Activated CD4-positive, alpha-beta T cell treated with anti-CD3 and anti-CD28 coated beads, Interleukin-2, amount 50 U/mL, for 4 hours (primary cell): ENCODE data around the gene SYT13.

Experiments used
- DNase-seq, 2 experiments: peaks; one replicate each; pipeline ENCODE4 v3.0.0-alpha.2; 2020

The SYT13 gene

DNA sequence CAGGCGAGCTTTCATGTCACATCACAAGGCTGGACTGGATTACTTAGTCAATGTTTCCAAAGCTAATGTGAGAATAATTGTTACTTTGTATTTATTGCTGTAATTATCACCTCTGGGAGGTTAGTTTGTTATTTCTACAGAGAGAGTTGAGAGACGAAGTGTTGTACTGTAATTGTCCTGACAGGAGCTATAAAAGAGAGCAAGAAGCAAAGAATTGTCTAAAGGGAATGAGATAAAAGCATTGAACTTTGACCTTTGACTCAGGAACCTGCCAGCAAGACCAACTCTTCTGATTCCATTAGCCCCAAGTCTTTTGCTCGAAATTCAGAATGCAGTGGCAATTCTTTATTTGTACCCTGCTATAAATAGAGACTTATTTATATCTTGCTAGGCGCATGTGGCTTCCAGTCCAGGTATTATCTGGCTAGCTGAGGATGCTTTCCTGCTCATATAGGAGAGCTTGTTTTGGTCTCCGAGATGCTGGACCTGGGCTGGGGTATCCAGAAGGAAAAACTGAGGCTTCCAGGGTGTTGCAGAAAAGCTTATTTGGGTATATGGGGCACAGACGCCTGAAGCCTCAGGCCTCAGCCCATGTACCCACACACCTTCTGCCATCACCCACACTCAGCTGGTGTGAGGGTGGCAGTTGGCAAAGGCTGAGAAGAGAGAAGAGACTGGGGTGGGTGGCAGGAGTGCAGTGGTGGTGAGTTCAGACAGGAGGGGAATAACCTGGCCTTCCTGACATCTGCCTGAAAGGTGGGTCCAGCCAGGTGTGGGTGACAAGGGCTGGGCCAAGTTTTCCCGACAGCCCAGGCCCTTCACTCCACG, 40.7 kb downstream of the SYT13 start:
- no peak for DNase-seq

DNA sequence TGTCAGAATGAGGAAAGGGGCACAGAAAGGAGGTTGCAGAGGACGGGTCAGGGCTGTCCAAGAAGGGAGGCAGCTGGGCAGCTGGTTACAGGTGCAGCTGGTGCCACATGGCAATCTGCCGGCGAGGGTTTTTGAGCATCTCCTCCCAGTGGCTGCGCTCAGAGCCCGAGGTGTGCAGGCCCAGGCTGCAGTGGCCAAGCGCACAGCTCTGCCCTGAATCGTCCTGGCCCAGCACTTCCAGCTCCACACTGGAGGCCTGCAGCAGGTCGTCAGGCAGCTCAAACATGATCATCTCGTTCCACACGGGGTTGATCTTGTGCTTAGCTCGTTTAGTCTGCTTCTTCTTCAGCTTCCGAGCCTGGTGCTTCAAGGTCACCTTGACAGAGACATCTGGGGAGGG, 42.2 kb downstream of the SYT13 start:
- no peak for DNase-seq

DNA sequence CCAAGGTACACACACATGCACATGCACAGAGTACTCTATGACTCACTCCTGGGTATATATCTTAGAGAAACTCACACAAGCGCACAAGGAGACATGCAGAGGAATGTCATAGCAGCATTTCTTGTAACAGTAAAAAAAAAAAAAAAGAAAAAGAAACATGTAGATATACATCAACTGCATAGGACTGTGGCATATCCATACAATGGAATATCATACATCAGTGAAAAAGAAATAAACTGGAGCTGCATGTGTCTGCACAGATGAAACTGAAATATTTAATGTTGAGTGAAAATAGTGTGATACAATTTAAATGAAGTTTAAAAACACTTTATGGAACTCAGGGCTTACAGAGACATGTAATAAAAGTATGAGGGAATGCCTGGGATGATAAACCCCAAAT, 46.4 kb downstream of the SYT13 start:
- DNase-seq = no peak

DNA sequence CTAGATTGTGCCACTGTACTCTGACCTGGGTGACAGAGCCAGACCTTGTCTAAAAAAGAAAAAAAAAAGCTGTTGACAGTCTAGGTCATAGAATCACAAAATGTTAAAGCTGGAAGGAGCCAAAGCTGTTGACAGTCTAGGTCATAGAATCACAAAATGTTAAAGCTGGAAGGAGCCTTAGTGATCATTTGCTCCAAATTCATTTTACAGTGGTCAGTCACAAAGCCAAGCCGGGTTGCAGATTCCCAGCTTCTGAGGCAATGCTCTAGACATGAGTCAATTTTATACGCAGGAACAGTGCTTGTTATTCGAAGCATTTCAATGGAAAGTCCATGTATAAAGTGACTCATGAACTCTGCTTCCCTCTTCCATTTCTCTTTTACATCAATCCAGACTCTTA, 47.4 kb downstream of the SYT13 start:
- DNase-seq = no peak

DNA sequence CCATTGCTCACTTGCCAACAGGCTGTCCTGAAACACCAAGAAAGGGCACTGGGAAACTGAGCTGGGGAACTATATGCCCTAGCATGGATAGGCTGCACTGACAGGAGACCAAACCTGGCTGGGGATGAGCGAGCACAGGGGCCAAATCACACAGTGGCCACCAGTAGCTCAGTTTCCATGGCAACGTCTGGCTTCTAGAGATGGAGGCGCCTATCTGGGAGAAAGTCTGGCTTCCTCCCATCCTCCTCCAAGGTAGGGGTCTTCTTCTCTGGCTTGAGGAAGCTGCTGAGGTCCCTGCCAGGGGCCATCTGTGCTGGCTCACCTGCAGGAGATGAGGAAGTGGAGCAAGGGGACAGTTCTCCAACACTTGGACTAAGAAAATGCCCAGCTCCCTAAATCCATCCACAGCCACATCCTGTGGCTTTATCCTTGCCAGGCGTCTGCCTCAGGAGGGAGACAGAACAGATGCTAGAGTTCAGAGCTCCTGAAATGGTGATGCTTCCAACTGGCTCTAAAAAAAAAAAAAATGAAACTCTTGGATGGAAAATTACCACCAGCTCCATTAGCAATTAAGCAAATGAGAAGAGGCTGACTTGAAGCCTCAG, 48.3 kb downstream of the SYT13 start:
- no peak for DNase-seq

DNA sequence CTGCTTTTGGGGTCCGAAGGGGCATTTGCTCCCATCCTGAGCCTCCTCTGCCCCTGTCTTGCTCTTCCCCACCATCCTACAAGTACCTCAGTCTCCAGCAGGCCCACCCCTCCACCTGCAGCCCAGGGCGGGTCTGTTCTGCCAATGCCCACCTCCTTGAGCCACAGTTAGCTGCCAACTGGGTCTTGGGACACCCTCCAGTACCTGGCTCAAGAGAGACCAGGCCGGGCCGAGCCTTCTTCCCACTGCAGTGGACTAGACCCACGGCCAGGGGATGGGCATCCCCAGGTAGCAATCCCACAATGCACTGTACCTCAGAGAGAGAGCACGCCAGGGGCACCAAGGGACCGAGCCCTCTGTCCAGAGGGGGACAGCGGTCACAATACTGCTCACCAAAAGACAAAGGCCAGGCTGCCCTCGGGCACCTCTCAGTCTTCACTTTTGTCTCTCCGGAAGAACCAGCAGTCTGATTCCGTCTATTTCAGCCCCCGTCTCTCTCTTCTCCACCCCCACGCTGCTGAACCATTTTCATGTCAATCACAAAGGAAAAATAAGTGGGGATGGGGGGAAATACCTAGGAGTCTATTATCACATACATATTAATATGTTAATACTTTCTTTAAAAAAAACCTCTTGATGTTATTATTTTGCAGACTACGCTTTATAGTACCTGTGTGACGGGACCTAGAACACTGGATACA, 51.7 kb downstream of the SYT13 start:
- DNase-seq = no peak

DNA sequence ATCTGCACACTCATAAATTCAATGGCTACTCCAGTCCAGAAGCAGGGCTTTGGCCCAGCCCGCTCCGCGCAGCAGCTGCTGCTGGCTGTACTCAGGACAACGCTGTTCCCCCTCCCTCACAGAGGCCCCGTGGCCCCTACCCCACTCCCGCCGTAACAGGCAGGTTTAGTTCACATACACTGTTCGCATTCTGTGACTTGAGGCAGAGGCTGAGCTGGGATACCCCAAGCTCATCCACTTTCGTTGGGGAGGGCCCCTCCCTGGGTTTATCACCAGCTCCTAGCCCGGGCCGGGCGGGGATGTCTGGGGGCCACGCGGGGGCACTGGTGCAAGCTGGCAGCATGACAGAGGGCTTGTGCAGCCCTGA, 52.4 kb downstream of the SYT13 start:
- no peak for DNase-seq

DNA sequence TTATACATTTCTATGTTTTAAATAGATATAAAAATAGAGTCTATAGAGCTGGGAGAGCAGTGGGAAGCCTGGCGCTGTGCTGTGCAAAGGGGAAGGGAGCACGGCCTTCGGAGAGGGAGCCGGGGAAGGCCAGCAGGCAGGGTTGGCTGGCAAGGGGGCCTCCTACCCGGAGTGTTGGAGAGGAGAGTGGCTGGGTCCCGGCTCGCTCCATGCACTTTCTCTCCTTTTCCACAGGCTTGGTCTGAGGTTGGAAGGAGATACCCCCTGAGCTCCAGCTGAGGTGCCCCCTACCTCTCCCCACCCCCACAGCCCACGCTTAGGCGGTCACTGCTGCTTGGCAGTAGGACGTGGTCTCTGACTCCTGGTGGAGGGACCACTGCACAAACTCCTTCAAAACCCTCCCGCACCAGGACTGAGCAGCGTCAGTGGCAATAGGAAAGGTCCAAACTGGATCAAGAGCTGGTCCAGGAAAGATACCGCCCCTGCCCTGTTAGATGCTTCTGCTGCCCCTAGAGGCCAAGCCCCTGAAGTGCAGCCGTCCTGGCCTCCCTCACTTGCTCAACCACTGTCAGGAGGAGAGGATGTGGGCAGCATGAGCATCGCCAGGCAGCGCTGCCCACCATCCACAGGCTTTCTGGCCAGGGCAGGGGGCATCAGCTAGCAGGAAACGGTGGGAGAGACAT, 52.9 kb downstream of the SYT13 start:
- DNase-seq = peak; percentile 32 to 48

DNA sequence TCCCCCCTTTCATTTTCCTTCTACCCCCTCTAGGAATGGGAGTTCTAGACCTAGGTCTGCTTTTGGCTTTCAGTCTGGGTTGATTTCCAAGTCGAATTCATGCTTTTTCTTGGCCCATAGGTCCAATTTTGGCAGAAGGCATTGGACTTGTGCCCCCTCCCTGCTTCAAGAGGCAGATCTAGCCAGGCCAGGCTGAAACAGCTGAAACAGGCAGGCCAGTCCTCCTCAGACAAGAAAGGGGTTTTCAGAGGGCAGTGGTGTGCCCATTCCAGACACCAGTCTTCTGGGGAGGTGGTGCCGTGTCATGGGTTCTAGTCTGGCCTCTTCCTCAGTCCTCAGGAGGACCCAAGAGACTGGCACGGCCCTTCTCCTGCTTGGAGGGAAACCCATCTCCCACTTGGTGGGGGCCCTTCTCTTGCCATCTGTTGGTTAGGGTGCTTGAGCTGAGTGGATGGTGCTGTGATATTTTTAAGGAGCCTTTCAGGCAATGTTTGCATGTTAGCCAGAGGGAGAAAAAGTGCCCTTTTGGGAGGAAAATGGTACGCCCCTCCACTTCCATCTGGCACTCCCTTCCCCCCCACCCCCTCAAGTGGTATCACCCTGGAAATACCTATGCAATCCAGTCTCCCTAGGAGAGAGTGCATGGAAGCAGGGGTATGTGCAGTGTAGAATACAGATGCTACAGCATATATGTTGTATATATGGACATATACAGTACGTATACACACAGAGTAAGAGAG, 53.6 kb downstream of the SYT13 start:
- no peak for DNase-seq

DNA sequence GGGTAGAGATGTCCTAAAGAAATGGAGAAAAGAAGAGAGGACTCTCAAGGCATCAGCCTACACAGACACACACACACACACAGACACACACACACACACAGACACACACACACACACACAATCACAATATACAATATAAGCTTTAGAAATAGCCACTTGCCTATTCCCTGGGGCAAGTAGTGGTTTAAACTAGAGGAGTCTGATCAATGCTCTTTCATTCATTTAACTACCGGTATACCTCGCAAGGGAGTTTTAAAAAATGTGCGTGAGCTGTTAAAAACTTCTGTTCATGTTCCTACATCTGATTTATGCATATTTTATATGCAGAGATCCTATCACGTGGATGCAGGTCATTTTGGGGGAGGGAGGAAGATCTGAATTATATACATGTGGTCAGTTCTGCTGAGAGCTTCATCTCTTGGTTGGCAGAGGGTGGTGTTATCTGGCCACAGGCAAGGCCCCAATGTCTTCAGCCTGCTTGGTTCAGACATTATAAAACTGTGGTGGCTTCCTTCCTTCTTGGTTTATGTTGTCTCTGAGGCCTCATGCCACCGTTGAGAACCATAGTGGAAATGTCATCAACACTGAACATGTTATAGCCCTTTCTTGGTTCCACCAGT, 56.6 kb downstream of the SYT13 start:
- no peak for DNase-seq

DNA sequence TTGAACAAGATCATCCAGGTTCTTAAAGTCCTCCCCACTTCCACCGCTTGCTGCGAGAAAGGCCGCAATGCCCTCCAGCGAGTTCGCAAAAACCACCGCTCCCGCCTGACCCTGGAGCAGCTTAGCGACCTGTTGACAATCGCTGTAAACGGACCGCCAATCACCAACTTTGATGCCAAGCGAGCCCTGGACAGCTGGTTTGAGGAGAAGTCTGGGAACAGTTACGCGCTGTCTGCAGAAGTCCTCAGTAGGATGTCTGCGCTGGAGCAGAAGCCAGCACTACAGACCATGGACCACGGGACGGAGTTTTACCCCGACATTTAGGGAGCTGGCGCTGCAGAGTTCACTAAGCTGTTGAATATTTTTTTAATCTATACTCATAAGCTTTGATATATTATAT, 58.3 kb downstream of the SYT13 start:
- DNase-seq = no peak

DNA sequence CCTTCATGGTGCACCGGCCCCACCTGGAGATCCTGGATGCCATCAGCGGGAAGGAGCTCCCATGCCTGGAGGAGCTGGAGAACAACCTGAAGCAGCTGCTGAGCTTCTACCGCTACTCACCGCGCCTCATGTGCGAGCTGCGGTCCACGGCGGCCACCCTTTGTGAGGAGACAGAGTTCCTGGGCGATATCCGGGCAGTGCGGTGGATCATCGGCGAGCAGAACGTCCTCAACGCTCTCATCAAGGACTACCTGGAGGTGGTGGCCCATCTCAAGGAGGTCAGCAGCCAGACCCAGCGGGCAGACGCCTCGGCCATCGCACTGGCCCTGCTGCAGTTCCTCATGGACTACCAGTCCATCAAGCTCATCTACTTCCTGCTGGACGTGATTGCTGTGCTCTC, 59.2 kb downstream of the SYT13 start:
- DNase-seq = no peak

DNA sequence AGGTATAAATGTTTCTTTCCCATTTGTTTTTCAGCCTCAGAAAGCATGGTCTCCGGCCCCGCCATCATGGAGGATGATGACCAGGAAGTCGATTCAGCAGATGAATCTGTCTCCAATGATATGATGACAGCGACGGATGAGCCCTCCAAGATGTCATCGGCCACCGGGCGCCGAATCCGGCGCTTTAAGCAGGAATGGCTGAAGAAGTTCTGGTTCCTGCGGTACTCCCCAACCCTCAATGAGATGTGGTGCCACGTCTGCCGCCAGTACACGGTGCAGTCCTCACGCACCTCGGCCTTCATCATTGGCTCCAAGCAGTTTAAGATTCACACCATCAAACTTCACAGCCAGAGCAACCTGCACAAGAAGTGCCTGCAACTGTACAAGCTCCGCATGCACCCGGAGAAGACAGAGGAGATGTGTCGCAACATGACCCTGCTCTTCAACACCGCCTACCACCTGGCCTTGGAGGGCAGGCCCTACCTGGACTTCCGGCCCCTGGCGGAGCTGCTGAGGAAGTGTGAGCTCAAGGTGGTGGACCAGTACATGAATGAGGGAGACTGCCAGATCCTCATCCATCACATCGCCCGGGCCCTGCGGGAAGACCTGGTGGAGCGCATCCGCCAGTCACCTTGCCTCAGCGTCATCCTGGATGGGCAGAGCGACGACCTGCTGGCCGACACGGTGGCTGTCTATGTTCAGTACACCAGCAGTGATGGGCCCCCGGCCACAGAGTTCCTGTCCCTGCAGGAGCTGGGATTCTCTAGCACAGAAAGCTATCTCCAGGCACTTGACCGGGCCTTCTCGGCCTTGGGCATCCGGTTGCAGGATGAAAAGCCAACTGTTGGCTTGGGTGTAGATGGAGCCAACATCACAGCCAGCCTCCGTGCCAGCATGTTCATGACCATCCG, 59.9 kb downstream of the SYT13 start:
- no peak for DNase-seq

DNA sequence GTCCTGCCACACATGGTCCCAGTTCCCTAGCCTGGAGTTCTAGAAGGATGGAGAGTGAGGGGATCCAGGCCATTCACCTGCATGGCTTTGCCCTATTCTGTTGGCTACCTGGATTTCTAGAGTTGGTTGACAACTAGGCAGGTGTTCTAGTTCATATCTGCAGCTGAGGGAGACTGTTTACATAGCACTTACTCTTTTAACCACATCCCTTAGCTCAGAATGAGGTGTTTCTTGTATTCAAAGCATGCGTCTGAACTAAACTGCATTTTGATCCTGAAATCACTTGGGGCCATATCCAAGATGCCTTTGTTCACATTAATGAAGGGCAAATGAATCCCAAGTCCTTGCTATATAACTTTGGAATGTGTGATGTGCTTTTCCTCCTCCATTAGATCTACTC, 60.9 kb downstream of the SYT13 start:
- DNase-seq = no peak

DNA sequence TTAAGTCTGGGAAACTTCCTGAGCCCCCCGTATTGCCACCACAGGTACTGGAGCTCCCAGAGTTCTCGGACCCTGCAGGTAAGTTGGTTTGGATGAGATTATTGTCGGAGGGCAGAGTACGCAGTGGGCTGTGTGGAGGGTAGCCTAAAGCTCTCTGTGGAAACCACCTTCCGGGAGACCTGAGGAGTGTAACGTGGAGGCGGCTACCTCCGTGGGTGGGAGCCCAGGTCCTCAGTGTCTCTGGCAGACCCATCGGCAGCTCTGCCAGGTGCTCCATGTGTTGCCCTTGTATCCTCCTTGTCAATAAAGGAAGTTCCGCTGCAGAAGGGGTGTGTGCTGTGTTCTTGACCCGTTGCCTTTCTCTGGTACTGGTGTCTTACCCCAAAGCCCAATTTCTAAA, 61.4 kb downstream of the SYT13 start:
- no peak for DNase-seq

DNA sequence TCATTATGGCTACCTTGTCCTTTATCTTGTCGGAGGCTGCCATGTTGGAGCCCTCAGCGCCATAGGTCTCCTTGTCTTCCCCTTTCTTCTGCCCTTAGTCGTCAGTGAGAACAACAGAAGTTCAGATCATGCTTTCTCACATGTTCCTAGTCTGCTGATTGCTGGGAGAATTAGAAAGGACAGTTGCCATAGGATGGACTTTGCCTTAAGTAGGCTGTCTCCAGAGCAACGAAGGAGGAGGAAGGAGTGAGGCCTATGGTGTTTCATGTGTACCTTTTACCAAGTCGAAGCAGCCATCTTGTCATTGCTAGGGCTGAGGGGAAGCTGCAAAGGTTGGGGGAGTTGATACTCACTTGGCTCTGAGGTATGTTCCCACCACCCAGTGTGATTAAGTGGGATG, 62.6 kb downstream of the SYT13 start:
- no peak for DNase-seq

DNA sequence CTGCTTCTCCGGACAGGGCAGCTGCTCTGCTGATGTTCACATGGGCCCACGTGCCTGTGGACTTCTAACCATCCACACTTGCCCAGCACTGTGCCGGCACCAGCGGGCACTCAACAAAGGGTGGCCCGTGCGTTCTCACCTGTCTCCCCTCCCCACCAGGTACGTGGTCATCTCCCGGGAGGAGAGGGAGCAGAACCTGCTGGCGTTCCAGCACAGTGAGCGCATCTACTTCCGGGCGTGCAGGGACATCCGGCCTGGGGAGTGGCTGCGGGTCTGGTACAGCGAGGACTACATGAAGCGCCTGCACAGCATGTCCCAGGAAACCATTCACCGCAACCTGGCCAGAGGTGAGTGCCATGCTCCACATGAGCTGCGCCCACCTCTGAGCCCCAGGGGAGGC, 66.7 kb downstream of the SYT13 start:
- no peak for DNase-seq

DNA sequence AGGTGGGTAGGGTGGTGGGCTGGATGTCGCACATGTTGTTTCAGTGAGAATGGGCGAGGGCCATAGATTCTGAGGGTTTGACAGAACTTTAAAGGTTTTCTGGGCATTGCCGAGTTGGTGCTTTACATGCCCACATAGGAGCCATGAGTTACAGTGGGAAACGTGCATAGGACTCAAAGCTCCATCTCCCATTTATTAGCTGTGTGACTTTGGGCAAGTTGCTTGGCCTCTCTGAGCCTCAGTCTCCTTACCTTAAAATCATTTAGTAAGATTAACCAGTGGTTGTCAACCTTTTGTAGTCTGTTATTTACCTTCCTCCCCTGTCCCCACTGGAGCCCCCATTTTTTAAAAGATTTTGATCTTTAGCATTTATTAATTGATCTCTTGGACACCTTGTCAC, 67.4 kb downstream of the SYT13 start:
- DNase-seq = no peak

DNA sequence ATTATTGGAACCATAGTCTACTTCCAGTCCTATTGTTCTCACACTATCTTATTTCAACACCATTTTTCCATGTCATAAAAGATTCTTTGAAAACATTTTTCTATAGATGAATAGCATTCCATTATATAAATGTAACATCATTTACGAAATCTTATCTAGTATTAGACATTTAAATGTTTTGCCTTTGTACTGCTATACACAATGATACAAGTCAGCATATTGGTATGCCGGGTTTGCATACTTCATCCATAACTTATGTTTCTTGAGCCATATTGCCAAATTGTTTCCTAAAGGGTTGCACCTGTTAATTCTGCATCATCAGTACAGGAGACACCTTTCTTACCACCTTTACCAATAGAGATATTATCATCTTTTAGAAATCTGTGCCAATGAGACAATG, 68.2 kb downstream of the SYT13 start:
- no peak for DNase-seq

DNA sequence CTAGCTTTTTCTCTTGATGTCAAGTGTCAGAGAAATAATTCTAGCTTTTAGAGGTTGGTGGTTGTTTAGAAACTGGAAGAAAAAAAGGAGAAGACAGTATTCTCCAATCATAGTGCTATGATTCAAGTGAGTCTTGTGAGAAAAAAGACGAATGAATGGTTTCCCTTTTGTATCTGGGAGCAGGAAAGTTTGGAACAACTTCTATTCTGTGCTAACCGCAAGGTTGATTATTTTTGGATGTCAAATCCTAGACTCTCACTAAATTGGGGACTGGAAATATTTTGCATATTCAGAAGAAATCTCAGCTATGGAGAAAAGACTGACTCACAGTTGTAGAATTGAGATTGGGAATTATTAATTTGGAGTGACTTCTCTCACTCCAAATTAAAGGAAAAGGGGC, 69.2 kb downstream of the SYT13 start:
- DNase-seq = no peak

DNA sequence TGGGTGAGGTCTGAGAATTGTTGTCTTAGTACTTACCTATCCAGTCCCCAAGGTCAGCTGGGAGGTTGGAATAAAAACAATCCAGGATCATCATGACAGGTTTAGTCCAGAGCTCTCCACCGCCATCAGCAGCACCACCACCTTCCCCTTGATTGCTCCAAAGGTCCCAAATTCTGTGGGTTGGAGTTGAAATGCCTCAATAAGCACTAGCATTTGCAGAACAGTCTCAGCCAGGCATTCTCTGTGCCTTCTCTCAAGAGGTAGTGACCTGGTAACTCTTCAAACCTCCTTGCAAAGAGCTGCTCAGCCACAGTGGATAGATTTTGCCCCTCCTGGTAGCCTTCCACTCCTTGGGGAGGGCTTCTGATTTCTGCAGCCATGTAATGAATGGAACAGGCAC, 70.1 kb downstream of the SYT13 start:
- no peak for DNase-seq
